Lower lobe of right lung (tissue), 2 donors: ENCODE measurements around the gene TMEM120A. TPM values are rescaled to one million over a fixed set of nuclear protein-coding genes. Genes with fewer than 3 reads are reported as not detected.

Experiments
- ATAC-seq, 2 donors: fragments of 200-7000 bp; cut with Tn5 transposase; one replicate each; pipeline ENCODE4 v1.9.1; 2020 to 2022; ENCODE audit warnings: mild to moderate bottlenecking in 2 of 2, moderate library complexity in 2 of 2
- DNase-seq: peaks from one replicate; pipeline ENCODE4 v3.0.0-alpha.2; 2020
- H3K27ac ChIP-seq: fragments of 200-600 bp; one replicate; pipeline ENCODE4 v1.8.0; 2022
- H3K27me3 ChIP-seq: fragments of 200-600 bp; one replicate; pipeline ENCODE4 v1.8.0; 2022; ENCODE audit warnings: low read depth
- H3K36me3 ChIP-seq: fragments of 200-600 bp; one replicate; pipeline ENCODE4 v1.8.0; 2022; ENCODE audit warnings: mild to moderate bottlenecking
- H3K4me1 ChIP-seq: fragments of 200-600 bp; one replicate; pipeline ENCODE4 v1.8.0; 2022
- H3K4me3 ChIP-seq: fragments of 200-600 bp; one replicate; pipeline ENCODE4 v1.8.0; 2022; ENCODE audit warnings: mild to moderate bottlenecking
- H3K9me3 ChIP-seq: fragments of 200-600 bp; one replicate; pipeline ENCODE4 v1.8.0; 2022
- intact Hi-C: fragments of 100-400 bp; cut with DNase I; formaldehyde crosslinking; loops from one replicate; pipeline ENCODE4 v1.11.0; 2022
- total RNA-seq: library from RNA; stranded (reverse); fragmentation: NEBNext Ultra II Directional; extraction: Animal tissue kit (Norgen Biotek cat#: 25700); gene quantifications from one replicate; pipeline ENCODE4 v1.2.1, GENCODE V29; 2021
- TF ChIP-seq, protein P1 (sequence below): fragments of 200-600 bp; IDR thresholded peaks from one replicate; pipeline ENCODE4 v1.8.0; 2022; ENCODE audit warnings: antibody characterized with exemption, mild to moderate bottlenecking
- donor health status: DM: no; HTN: yes; CAD: no; lungs with severe emphysema.

The TMEM120A gene
- total RNA-seq, 1 donor from 2014 or later, result 42.7 TPM

DNA sequence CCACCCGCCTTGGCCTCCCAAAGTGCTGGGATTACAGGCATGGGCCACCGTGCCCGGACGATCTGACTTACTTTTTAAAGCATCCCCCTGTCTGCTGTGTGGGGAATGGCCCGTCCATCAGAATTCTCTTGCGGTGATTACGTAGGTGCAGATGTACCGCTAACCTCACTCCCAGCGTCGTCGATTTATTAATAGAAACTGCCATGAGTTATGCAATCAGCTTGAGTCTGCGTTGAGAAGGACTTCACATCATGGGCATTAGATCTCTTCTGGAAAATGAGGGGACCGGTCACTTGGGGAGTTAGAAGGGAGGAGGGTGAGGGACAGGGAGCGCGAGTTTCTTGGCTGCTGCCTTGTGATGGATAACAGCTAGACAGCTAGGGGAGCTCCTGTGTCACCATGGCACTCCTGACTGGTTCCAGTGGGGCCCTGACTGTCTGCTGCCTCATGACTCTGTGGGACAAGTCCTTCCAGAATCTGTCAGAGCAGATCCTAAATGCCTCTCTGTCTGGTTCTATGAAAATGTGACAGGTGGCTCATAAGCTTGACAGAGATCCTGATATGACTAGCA, 44.2 kb downstream of the TMEM120A start:
- Histone ChIP-seq H3K4me3 (no peak overlapping the region), H3K27me3 (no peaks in the 10 kb centered on the region), H3K27ac (no peak overlapping the region), H3K36me3 (peaks cover 26% of the 10 kb centered on the region), H3K4me1 (peaks cover 58% of the 10 kb centered on the region), H3K9me3 (no peaks in the 10 kb centered on the region)
- intact Hi-C loops, result no loop called here
- TF ChIP-seq, protein P1, sequence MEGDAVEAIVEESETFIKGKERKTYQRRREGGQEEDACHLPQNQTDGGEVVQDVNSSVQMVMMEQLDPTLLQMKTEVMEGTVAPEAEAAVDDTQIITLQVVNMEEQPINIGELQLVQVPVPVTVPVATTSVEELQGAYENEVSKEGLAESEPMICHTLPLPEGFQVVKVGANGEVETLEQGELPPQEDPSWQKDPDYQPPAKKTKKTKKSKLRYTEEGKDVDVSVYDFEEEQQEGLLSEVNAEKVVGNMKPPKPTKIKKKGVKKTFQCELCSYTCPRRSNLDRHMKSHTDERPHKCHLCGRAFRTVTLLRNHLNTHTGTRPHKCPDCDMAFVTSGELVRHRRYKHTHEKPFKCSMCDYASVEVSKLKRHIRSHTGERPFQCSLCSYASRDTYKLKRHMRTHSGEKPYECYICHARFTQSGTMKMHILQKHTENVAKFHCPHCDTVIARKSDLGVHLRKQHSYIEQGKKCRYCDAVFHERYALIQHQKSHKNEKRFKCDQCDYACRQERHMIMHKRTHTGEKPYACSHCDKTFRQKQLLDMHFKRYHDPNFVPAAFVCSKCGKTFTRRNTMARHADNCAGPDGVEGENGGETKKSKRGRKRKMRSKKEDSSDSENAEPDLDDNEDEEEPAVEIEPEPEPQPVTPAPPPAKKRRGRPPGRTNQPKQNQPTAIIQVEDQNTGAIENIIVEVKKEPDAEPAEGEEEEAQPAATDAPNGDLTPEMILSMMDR, result no peak
- DNase-seq (no peak), ATAC-seq (peak; percentile 9 to 26)

DNA sequence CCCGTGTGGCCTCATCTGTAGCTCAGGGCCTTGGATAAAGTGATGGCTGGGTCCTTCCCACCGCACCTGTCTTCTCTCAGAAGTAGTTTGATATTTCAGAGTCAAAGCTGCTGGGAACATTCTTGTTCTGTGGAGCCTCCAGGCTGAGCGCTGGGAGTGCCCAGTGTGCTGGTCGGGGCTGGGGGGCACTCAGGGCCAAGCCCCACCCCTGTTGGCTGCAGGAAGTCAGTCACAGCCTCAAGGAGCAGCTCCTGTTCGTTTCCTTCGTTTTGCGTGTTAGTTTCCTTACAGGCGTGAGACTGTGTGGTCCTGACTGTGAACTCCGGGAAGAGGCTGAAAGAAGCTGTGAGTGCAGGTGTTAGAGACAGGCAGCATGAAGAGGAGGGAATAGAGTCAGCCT, 46.2 kb downstream of the TMEM120A start:
- Histone ChIP-seq H3K27ac (peak overlapping the region; percentile 68), H3K4me1 (peaks cover 68% of the 10 kb centered on the region)

DNA sequence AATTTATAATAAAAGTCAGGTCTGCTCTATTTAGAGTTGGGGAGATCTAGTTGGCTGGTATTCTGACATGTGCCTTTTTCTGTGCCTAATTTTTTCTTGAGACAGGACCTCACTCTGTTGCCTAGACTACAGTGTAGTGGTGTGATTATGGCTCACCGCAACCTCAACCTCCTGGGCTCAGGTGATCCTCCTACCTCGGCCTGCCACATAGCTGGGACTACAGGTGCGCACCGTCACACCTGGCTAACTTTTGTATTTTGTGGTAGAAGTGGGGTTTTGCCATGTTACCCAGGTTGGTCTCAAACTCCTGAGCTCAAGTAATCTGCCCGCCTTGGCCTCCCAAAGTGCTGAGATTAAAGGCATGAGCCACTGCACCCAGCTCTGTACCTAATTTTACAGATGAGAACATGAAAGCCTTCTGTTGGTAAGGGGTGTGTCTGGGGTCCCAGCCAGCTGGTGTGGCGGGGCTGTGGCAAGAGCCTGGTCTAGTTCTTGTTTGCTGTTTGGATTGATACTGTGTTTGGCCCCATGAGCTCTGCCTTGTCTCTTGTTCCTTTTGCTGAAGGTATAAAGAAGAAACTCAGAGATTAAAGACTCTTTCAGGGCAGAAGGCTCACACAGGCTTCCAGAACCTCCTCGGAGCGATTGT, 48.1 kb downstream of the TMEM120A start:
- H3K4me3 ChIP-seq, result no peak overlapping the region
- intact Hi-C loops, result no loop called here
- ATAC-seq (peak; percentile 53 to 71), DNase-seq (no peak)
- H3K4me1 ChIP-seq, result peaks cover 67% of the 10 kb centered on the region
- no peaks in the 10 kb centered on the region for H3K27me3 ChIP-seq
- TF ChIP-seq, protein P1, result no peak
- peaks cover 8% of the 10 kb centered on the region for H3K36me3 ChIP-seq
- H3K9me3 ChIP-seq, result no peaks in the 10 kb centered on the region
- peak overlapping the region; percentile 77 for H3K27ac ChIP-seq

More for the DNA sequence above, 46.2 kb downstream of the TMEM120A start:
- DNase-seq (no peak), ATAC-seq (peak; percentile 34 to 56)
- no peaks in the 10 kb centered on the region for H3K9me3 ChIP-seq
- H3K36me3 ChIP-seq, result peaks cover 8% of the 10 kb centered on the region
- H3K27me3 ChIP-seq, result no peaks in the 10 kb centered on the region
- H3K4me3 ChIP-seq, result no peak overlapping the region
- TF ChIP-seq, protein P1, result no peak
- intact Hi-C loops, result no loop called here

DNA sequence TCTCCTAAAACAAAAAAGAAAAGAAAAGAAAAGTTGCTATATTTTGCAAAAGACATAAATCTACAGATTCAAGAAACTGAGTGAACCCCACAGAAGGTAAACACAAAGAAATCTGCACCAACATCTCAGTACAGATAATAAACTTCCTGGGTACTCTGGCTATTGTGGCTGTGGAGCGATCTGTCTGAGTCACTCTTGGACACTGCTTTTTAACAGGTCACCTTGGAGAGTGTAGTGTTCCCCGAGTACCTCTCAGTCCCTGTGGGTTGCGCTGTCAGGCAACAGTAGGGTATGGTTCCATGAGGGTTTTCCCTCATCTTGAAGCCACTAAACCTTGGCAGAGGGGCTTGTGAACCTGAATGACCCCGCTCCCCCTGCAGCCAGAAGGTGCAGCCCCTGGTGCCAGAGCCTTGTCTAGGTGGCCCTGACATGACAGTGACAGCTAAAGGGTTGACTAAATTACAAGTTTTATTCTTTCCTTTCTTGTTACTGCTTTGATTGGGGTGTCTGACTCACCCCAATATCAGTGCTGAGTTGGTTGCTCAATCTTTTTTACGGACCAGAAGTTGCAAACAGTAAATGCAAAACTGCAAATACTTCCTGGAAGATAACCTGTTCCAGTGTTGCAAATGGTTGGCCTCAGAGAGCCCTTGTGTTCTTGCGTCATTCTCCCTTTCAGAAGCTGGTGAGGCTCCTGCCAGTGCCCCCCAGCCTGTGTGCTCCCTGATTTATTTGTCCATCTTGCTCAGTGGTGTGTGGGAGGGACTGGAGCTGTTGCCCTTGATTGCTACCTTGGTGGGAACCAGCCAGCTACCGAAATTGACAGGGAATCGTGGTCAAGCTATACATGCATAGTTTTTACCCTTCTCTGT, 48.9 kb downstream of the TMEM120A start:
- Histone ChIP-seq H3K27me3 (no peaks in the 10 kb centered on the region), H3K36me3 (peaks cover 8% of the 10 kb centered on the region), H3K27ac (peak overlapping the region; percentile 77), H3K4me3 (no peak overlapping the region), H3K4me1 (peaks cover 59% of the 10 kb centered on the region), H3K9me3 (no peaks in the 10 kb centered on the region)
- peak; percentile 68 for DNase-seq
- TF ChIP-seq, protein P1, result no peak
- ATAC-seq, result peak; percentile 84 to 89
- intact Hi-C loops, result no loop called here

DNA sequence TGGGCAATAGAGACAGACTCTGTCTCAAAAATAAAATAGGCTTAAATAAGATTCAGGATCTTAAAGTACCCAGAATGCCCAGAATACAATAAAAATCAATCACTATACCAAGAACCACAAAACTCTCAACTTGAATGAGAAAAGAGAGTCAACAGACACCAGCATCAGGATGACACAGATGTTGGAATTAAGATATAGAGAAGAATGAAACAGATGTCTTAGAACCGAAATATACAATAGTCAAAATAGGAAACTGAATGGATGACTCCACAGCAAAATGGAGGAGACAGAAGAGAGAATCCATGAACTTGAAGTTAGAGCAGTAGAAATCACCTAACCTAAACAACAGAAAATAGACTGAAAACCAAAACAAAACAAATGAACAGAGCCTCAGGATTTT, 49.9 kb downstream of the TMEM120A start:
- peaks cover 8% of the 10 kb centered on the region for H3K36me3 ChIP-seq
- H3K9me3 ChIP-seq, result no peaks in the 10 kb centered on the region
- DNase-seq, result no peak
- H3K27ac ChIP-seq, result peak overlapping the region; percentile 77
- no peak overlapping the region for H3K4me3 ChIP-seq
- peaks cover 53% of the 10 kb centered on the region for H3K4me1 ChIP-seq
- ATAC-seq, result no peak
- no peaks in the 10 kb centered on the region for H3K27me3 ChIP-seq
- TF ChIP-seq, protein P1, result no peak
- intact Hi-C loops, result no loop called here
